D721Med (cell line): Measurements from ENCODE around the gene DAGLA.

Experiments
- DNase-seq: peaks from one replicate; pipeline ENCODE4 v3.0.0; 2011; ENCODE audit warnings: low spot score; ENCODE audit not compliant: insufficient read length
- FAIRE-seq: peaks from 2 replicates; lab custom pipeline; 2011; peaks lifted over from hg19 to GRCh38; lab: Jason Lieb, UNC
- TF ChIP-seq, protein P1 (sequence below): IDR thresholded peaks from 2 replicates; pipeline ENCODE4 v1.5.1; 2012; ENCODE audit warnings: mild to moderate bottlenecking, control low read depth; ENCODE audit not compliant: insufficient read depth; ENCODE audit errors: missing control alignments

DAGLA gene

DNA sequence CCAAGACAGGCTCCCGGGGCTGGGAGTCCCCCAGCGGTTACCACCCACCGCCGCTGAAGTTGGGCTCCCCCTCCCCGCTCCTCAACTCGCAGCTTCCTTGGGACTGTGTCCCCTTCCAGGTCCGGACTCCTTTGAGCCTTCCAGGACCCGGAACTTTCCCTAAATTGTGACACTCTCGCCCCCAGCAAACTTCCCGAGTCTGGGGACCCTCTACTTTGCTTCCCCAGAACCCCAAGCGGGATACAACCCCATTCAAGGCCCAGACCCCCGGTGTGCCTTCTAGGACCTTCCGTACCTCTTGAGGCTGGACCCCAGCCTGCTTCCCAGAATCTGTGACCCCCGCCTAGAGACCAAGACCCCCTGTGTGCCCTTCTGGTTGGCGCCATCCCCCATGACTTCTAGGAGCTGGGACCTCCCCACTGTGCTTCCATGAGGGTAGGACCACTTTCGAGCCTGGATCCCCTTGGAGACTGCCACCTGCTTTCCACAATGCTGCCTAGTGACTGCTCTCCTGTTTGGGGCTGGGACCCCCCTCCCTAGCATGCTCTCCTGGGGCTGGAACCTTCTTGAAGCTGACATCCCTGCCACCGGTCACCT is 72.8 kb downstream of the DAGLA start:
- TF ChIP-seq, protein P1, sequence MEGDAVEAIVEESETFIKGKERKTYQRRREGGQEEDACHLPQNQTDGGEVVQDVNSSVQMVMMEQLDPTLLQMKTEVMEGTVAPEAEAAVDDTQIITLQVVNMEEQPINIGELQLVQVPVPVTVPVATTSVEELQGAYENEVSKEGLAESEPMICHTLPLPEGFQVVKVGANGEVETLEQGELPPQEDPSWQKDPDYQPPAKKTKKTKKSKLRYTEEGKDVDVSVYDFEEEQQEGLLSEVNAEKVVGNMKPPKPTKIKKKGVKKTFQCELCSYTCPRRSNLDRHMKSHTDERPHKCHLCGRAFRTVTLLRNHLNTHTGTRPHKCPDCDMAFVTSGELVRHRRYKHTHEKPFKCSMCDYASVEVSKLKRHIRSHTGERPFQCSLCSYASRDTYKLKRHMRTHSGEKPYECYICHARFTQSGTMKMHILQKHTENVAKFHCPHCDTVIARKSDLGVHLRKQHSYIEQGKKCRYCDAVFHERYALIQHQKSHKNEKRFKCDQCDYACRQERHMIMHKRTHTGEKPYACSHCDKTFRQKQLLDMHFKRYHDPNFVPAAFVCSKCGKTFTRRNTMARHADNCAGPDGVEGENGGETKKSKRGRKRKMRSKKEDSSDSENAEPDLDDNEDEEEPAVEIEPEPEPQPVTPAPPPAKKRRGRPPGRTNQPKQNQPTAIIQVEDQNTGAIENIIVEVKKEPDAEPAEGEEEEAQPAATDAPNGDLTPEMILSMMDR = no peak
- no peak for FAIRE-seq
- no peak for DNase-seq

DNA sequence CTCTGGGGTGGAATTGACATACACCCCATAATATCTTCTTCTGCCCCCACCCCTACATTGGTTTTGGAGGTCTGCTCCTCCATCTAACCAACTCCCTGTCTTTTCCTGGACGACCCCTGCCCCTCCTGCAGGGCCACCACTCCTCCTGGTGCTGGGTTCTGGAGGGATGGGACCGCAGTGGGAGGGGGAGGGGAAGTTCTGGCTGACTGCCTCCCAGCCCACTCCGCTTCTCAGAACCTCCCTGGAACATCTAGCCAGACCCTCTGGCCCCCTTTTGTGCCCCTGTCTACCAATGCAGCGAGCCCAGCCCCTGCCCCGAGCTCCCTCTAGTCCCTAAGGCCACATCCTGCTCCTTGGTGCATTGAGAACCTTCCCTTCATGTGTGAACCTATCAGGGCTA is 73.5 kb downstream of the DAGLA start:
- no peak for DNase-seq
- TF ChIP-seq, protein P1 = no peak
- FAIRE-seq = no peak

DNA sequence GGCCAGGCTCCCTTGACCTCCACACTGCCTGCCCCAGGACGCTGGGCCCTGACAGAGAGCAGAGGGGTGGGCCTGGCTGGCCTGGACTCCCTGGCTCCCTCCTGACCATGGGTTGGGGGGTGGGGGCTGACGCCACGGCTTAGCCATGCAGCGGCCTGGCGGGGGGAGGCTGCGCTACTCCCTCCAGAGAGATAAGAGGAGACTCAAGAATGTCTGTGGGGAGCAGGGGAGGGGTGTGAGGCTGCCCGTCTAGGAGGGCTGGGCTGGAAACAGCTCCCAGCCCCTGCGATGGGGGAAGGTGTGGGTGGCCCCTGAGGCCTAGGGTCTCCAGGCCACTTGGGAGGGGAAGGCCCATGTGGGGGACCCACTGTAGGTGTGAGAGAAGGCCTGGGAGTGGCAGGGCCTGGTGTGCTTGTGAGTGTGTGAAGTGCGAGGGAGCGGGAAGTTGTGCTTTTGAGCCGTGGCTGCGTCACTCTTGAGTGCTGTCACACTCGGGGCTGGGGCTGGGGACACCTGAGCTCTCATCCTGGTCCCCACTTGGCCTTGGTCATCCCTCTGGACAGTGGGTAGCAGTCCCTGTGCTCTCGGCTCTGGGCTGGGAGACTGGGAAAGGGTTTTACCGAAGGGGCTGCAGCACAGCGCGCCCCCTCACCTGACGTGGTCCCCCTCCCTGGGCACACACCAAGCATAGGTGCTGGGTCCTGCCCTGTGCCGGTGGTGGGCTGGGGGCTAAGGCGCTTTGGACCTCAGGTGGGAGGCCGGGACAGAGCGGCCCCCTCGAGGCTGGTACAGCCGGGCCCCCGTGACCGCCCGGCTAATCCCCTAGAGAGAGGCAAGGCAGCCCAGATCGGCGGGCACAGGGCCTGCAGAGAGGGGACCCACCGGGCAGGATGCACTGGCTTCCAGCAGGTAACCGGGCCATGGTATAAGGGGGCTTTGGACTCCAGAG is 74.6 kb downstream of the DAGLA start:
- DNase-seq = no peak
- TF ChIP-seq, protein P1 = no peak
- no peak for FAIRE-seq

DNA sequence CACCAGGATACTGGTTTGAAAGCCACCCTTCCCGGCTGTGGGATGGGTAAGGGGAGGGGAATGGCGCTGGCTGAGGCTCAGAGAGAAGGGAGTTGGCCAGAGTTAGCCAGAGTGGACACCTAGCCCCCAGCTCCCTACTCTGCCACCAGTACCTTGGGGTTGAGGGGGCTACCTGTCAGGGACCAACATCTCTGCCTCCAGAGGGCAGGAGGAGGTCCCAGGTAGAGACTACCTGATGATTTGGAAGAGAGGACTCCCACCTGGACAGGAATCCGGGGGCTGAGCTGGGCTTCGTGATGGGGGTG is 75.9 kb downstream of the DAGLA start:
- TF ChIP-seq, protein P1 = no peak
- DNase-seq (no peak), FAIRE-seq (no peak)

DNA sequence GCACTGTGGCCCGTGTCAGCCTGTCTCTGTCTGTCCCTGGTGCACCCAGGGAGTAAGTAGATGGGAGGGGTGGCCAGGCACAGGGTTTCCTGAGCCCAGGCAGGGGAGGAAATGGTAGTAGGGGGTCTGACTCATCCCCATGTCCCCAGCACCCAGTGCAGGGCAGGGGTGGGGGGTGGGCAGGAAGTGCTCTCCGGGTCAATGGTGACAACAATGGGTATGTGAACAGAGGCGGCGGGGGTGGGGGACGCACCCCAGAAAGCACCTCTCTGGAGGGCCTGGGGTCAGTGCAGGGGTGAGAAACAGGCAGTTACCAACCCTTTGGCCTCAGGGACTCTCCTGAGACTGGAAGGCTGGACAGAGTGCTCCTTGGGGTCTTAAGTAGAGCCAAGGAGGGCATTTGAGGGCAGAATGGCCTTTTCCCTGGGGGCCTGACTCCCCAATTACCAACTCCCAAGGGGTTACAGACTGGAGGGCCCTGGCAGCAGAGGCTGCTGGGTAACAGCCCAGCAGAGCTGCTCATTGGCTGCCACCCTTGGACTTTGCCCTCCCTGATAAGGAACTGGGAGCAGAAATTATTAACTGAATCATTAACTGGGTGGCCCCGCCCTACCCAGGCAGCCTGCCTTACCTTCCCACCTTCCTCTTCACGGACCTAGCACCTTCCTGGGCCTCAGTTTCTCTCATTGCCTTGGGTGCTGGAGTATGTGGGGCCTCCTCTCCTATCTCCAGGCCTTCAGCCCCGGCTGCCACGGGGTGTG is 76.4 kb downstream of the DAGLA start:
- FAIRE-seq (no peak), DNase-seq (no peak)
- TF ChIP-seq, protein P1 = no peak

DNA sequence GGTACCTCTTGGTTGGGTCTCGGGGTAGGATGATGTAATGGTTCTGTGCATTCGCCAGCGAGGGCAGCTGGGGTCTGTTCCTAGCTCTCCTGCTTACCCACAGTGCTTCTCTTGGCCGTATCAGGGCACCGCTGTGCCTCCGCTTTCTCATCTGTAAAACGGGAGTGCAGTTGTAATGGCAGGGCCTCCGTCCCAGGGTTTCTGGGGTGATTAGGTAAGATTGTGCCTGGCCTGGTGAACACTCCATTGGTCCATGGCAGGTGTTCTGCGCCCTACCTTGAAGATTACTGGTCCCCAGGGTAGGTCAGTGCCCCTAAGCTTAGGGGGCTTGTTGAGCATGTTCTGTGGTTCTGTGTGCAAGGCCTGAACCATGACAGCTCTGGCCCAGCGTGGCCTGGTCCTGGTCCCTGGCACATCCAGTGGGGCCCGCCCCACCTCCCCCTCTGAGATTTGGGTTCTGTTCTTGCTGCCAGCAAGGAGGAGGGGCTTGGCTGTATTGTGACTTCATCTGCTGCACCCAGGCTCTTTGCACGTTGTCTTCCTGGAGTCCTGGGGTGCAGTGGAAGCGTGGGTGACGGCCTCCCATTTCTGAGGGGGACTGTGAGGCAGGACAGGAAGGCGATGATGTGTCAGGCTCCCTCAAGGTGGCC is 77.1 kb downstream of the DAGLA start:
- no peak for FAIRE-seq

More for the DNA sequence above, 77.1 kb downstream of the DAGLA start:
- no peak for DNase-seq
- TF ChIP-seq, protein P1 = no peak
